Stimulated activated CD4-positive, alpha-beta T cell treated with anti-CD3 and anti-CD28 coated beads, Interleukin-1b, Interleukin-23, amount 100 ng/mL, for 1 hour (primary cell): ENCODE measurements around the gene CFAP299.
"Not testable (repeated sequence)": the region's sequence is repeated elsewhere in the genome, so short reads cannot be mapped to it uniquely, and the experiment has no call there.

ENCODE experiments used
- DNase-seq, 2 donors: peaks; one replicate each; pipeline ENCODE4 v3.0.0-alpha.2; 2020; ENCODE audit warnings: low read depth in 2 of 2

Gene CFAP299

GRCh38 chr4:80388284-80388607 is 52.7 kb downstream of the CFAP299 start:
- DNase-seq = no peak

- DNase-seq = no peak
Observed at GRCh38 chr4:80390178-80390577, 54.6 kb downstream of the CFAP299 start.

- no peak for DNase-seq
Observed at GRCh38 chr4:80393246-80393969, 57.9 kb downstream of the CFAP299 start.

GRCh38 chr4:80393970-80394250 is 58.4 kb downstream of the CFAP299 start:
- DNase-seq = no peak

- no peak for DNase-seq
Observed at GRCh38 chr4:80407246-80407645, 71.7 kb downstream of the CFAP299 start.

GRCh38 chr4:80409809-80410208 is 74.3 kb downstream of the CFAP299 start:
- no peak for DNase-seq

- DNase-seq = no peak
Observed at GRCh38 chr4:80412322-80412721, 76.8 kb downstream of the CFAP299 start.

- no peak for DNase-seq
Observed at GRCh38 chr4:80413086-80413485, 77.6 kb downstream of the CFAP299 start.

GRCh38 chr4:80417019-80417418 is 81.5 kb downstream of the CFAP299 start:
- DNase-seq = no peak

GRCh38 chr4:80419946-80420345 is 84.4 kb downstream of the CFAP299 start:
- no peak for DNase-seq

GRCh38 chr4:80420638-80421037 is 85.1 kb downstream of the CFAP299 start:
- DNase-seq = no peak

- DNase-seq = no peak
Observed at GRCh38 chr4:80422727-80423404, 87.3 kb downstream of the CFAP299 start.

GRCh38 chr4:80423553-80424224 is 88.2 kb downstream of the CFAP299 start:
- DNase-seq = no peak

- no peak for DNase-seq
Observed at GRCh38 chr4:80424225-80424581, 88.7 kb downstream of the CFAP299 start.

GRCh38 chr4:80425124-80426100 is 89.9 kb downstream of the CFAP299 start:
- no peak for DNase-seq

GRCh38 chr4:80431203-80431965 is 95.9 kb downstream of the CFAP299 start:
- DNase-seq = no peak

- DNase-seq = no peak
Observed at GRCh38 chr4:80434238-80434637, 98.7 kb downstream of the CFAP299 start.

GRCh38 chr4:80438016-80438415 is 102.5 kb downstream of the CFAP299 start:
- DNase-seq = no peak

- DNase-seq = not testable (repeated sequence)
Observed at GRCh38 chr4:80439294-80440061, 103.9 kb downstream of the CFAP299 start.

- no peak for DNase-seq
Observed at GRCh38 chr4:80446248-80446647, 110.7 kb downstream of the CFAP299 start.

GRCh38 chr4:80446664-80447063 is 111.1 kb downstream of the CFAP299 start:
- DNase-seq = no peak
